HG02678 (cell line): Measurements from ENCODE around the gene IQCE.
"Not testable (repeated sequence)": the region's sequence is repeated elsewhere in the genome, so short reads cannot be mapped to it uniquely, and the experiment has no call there.

Source experiments
- ATAC-seq: cut with Tn5 transposase; IDR thresholded peaks from one replicate; pipeline ENCODE4 v1.9.1; 2021; ENCODE audit warnings: mild to moderate bottlenecking, moderate library complexity; ENCODE audit not compliant: unreplicated experiment

IQCE gene

GRCh38 chr7:2532199-2532772 is 26.5 kb upstream of the IQCE start:
- ATAC-seq, result not testable (repeated sequence)

DNA sequence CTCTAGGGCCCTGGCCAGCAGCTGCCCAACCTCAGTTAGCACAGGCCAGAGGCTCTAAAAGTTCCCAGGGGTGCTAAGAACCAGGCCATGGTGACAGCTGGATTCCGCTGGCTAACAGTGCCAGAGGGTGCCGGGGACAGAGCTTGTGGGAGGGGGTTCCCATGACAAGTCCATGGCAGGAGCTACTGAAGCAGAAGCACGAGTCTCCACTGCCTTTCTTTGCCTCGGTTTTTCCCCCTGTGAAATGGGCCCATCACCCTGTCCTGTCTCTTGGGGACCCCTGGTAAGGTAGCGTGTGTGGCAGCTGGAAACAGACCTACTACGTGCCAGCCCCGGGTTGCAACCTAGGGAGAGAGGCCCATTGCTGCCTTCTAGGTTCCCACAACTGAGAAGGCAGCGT is 26.0 kb upstream of the IQCE start:
- ATAC-seq, result not testable (repeated sequence)

GRCh38 chr7:2533566-2533965 is 25.2 kb upstream of the IQCE start:
- ATAC-seq, result not testable (repeated sequence)

- not testable (repeated sequence) for ATAC-seq
These were observed 24.6 kb upstream of the IQCE start for GRCh38 chr7:2534214-2534613.

GRCh38 chr7:2535872-2536627 is 22.7 kb upstream of the IQCE start:
- ATAC-seq, result not testable (repeated sequence)

GRCh38 chr7:2537981-2538851 is 20.6 kb upstream of the IQCE start:
- ATAC-seq, result no peak

GRCh38 chr7:2539031-2539911 is 19.5 kb upstream of the IQCE start:
- no peak for ATAC-seq

DNA sequence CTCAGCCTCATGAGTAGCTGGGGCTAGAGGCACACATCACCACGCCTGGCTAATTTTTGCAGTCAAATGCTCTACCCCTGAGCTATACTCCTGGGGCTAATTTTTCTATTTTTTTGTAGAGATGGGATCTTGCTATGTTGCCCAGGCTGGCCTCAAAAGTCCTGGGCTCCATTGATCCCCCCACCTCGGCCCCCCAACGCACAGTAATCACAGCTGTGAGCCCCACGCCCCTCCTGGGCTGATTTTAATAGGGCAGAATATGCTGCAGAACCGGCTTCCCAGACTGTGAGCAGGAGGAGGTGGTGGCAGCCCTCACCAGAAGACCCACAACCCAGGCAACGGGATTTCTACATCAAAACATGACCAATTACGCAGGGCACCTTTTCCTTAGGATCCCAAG is 18.6 kb upstream of the IQCE start:
- no peak for ATAC-seq

DNA sequence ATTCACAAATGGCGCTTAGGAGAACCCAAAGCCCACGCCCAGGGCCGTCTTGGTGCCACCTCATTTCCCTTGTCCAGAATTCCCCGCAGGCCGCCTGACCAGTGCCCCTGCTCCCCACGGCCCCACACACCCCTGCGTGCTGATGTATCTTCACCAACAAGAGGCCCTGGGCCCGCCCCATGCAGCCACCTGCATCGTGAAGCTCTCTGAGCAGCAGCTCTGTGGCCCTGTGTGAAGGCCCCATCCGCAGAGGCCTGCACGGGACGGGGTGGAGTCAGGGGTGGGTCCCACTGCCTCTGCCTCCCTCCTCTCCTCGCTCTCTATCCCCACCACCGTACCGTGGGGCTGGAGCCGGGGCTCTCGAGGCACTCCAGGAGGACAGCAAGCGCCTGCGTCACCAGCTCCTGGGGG is 18.1 kb upstream of the IQCE start:
- ATAC-seq, result no peak

GRCh38 chr7:2541291-2542010 is 17.3 kb upstream of the IQCE start:
- ATAC-seq, result no peak

DNA sequence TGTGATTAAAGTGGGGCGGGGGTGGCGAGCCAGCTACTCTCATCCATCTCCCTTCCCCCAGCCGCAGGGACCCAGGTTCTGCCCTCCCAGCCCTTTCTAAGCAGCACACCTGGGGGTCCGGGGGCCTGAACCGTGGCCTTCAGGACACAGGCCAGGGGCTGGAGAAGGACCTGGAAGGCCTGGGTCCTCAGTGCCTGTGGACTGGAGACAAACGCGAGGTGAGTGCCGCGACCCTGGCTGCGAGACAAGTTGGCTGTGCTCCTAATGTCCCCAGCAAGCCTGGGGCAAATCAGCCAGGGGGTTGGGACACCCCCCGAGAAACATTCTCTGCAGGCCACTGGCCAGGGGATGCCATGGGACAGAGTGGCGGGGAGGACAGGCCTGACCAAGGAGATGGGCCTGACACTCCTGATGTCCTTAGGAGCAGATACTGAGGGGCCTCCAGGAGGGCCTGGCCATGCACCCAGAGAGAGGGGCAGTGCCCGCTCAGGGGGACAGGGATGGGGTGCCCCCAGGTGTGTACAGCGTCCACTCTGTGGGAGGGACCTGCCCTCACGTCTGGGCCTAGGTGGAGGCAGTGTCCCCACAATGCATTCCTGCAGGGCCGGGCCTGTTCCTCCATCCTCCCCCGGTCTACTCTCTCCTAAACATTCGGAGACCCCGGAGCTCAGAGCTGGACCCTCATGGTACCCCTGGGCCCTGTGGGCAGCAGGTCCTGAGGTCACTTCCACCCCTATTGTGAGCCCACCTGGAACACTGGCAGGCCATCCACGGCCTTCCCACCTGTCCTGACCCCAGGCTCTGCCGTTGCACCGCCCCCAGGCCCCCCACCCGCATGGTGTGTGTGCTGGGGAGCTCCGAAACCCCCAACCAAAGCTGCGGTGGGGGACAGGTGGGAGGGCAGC is 16.5 kb upstream of the IQCE start:
- no peak for ATAC-seq

DNA sequence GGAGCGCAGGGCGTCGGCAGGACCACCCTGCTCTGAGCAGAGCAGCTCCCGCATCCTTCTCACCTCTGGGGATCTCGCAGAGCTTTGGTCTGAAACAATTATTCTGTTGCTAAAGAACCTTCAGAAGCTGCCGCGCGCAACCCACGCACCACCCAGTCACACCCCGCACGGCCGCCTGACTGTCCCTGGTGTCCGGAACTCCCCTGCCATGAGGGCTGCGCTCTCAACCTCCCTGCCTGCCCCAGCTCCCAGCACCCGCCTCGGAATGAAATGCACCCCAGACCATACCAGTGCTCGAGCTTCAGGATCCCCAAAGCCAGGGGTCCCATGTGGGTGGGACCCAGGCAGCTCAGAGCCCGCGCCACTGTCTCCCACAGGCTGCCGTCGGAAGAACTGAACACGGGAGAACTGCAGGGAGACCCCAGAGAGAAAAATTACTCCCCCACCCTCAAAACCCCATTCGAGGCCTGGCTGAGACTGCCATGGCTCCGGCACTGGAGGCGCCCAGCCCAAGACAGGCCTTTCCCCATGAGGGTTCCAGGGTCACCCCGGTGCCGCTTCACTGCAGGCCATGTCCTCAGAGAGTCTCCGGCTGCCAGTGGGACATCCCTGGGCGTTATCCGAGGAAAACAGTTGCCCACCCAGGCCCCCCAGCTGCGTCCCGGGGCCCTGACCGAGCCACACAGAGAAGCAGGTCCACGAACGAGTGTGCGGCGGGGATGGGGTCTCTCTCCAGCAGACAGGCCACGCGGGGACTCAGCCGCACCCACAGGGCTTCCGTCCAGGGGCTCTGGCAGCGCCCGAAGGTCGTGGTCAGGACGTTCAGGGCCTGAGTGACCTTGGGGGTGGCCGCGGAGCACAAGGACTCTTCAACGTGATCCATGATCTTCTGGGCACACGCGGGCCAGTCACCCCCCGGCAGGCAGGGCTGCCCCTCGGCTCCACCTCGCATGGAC is 15.6 kb upstream of the IQCE start:
- ATAC-seq, result no peak

DNA sequence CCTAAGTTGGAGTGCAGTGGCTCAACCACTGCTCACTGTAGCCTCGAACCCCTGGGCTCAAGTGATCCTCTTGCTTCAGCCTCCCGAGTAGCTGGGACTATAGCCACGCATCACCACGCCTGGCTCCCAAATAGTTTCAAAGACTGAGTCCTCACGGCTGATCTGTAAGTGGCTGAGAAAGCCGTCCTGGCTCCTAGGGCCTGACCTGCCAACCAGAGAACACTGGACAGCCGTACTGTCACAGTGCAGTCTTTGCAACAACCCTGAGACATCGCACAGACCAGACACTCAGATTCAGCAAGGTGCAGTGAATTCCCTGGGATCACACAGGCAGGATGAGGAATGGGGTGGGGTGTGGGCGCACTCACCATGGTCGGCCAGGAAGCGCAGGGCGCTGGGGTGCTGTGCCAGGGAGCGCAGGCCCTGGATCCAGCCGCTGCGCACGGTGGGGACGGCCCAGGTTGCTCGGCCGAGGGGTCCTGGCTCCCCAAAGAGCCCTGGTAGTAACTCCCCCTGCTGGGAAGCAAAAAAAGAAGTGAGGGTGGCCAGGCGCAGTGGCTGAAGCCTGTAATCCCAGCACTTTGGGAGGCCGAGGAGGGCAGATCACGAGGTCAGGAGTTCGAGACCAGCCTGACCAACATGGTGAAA is 14.1 kb upstream of the IQCE start:
- ATAC-seq, result no peak

GRCh38 chr7:2545746-2546425 is 12.9 kb upstream of the IQCE start:
- ATAC-seq, result no peak

GRCh38 chr7:2546776-2547586 is 11.8 kb upstream of the IQCE start:
- no peak for ATAC-seq

GRCh38 chr7:2551418-2551817 is 7.4 kb upstream of the IQCE start:
- ATAC-seq, result no peak
